HepG2 (cell line): ENCODE results near the gene RPS6KL1. TPM values are rescaled to one million over a fixed set of nuclear protein-coding genes. Genes with fewer than 3 reads are reported as not detected.

ENCODE experiments used
- ATAC-seq: fragments of 200-7000 bp; cut with Tn5 transposase; 3 replicates; pipeline ENCODE4 v1.9.1; 2020; ENCODE audit warnings: mild to moderate bottlenecking, moderate library complexity
- BruUV-seq: library from RNA; stranded (reverse); fragments of 400-500 nt; replicated peaks from 2 replicates; lab custom pipeline; 2021; lab: Mats Ljungman, UMichigan
- CTCF ChIA-PET: fragments of 300-600 bp; formaldehyde crosslinking; extraction: SDS; loops from one replicate; lab custom pipeline; 2021; ENCODE audit warnings: low total read pairs, inconsistent platforms, low intra/inter-chr PET ratio; lab: Yijun Ruan, JAX
- POLR2A ChIA-PET: fragments of 350-600 bp; sonication (Branson Sonifier 250); formaldehyde crosslinking; loops from one replicate; lab custom pipeline; 2020; ENCODE audit warnings: antibody characterized with exemption, inconsistent platforms; lab: Yijun Ruan, JAX
- DNase-seq: peaks from one replicate; pipeline ENCODE4 v3.0.0-alpha.2; 2015; ENCODE audit warnings: low spot score
- FAIRE-seq: peaks from 3 replicates; lab custom pipeline; 2011; peaks lifted over from hg19 to GRCh38; lab: Jason Lieb, UNC
- H2AFZ ChIP-seq: one replicate; pipeline ENCODE4 v1.6.1; 2011; ENCODE audit warnings: low read length, inconsistent platforms
- H3K27ac ChIP-seq: fragments of 300-600 bp; 3 replicates; pipeline ENCODE4 v1.8.0; 2011; ENCODE audit warnings: mixed run types, mild to moderate bottlenecking, mixed read lengths, low read length, inconsistent platforms; ENCODE audit not compliant: insufficient read depth; ENCODE audit errors: extremely low read length
- H3K27me3 ChIP-seq, 2 experiments: fragments of 200-600 bp in 1 of 2; 2 replicates in 1 of 2; 3 replicates in 1 of 2; pipeline versions ENCODE4 v1.6.0 to v1.8.0; 2011; ENCODE audit warnings: low read length in 2 of 2, mild to moderate bottlenecking in 2 of 2, moderate library complexity in 2 of 2, inconsistent platforms in 1 of 2; ENCODE audit not compliant: insufficient read depth in 2 of 2, control insufficient read depth in 1 of 2
- H3K36me3 ChIP-seq, 2 experiments: fragments of 200-600 bp in 1 of 2; replicated peaks in 1 of 2; 2 replicates in 1 of 2; 3 replicates in 1 of 2; pipeline versions ENCODE4 v1.5.1 to v1.8.0; 2011; ENCODE audit warnings: low read length in 2 of 2, inconsistent platforms in 1 of 2; ENCODE audit not compliant: insufficient read depth in 2 of 2, control insufficient read depth in 1 of 2
- H3K4me1 ChIP-seq: 2 replicates; pipeline ENCODE4 v1.5.1; 2012; ENCODE audit warnings: low read length, inconsistent platforms; ENCODE audit not compliant: insufficient read depth
- H3K4me2 ChIP-seq: 2 replicates; pipeline ENCODE4 v1.6.0; 2011; ENCODE audit warnings: low read depth, low read length, inconsistent platforms
- H3K4me3 ChIP-seq, 3 experiments: fragments of 200-600 bp in 1 of 3; sonication (generic), shearing (Covaris generic) in 1 of 3; replicated peaks in 1 of 3; 2 replicates each; pipeline ENCODE4 v1.5.1; 2011 to 2016; ENCODE audit warnings: low read length in 3 of 3, inconsistent platforms in 2 of 3, low read depth in 2 of 3, mild to moderate bottlenecking in 2 of 3, control low read depth in 1 of 3, mixed read lengths in 1 of 3; ENCODE audit not compliant: insufficient read depth in 1 of 3
- H3K79me2 ChIP-seq: one replicate; pipeline ENCODE4 v1.6.1; 2011; ENCODE audit warnings: low read length, inconsistent platforms; ENCODE audit not compliant: insufficient read depth
- H3K9ac ChIP-seq: 2 replicates; pipeline ENCODE4 v1.6.0; 2011; ENCODE audit warnings: mild to moderate bottlenecking, low read depth, low read length, inconsistent platforms; ENCODE audit not compliant: insufficient read depth
- H3K9me3 ChIP-seq: 2 replicates; pipeline ENCODE4 v1.5.1; 2012; ENCODE audit warnings: mild to moderate bottlenecking, low read length
- H4K20me1 ChIP-seq: 2 replicates; pipeline ENCODE4 v1.6.0; 2011; ENCODE audit warnings: inconsistent platforms, mild to moderate bottlenecking, low read length, moderate library complexity; ENCODE audit not compliant: insufficient read depth
- FOXO1 ChIP-seq: sonication (generic); formaldehyde crosslinking; IDR thresholded peaks from 2 replicates; pipeline ENCODE4 v1.4.0; 2020; ENCODE audit warnings: missing genetic modification reagents
- KAT2B ChIP-seq: fragments of 150-350 bp; IDR thresholded peaks from 2 replicates; pipeline ENCODE4 v1.6.1; 2014; ENCODE audit warnings: low read depth, low read length, borderline replicate concordance
- NR2F6 ChIP-seq, 2 experiments: IDR thresholded peaks; 2 replicates each; pipeline ENCODE4 v1.6.1; 2016; ENCODE audit warnings: antibody characterized with exemption in 1 of 2, mild to moderate bottlenecking in 1 of 2
- RFX5 ChIP-seq: IDR thresholded peaks from 2 replicates; pipeline ENCODE4 v1.6.1; 2011; ENCODE audit warnings: low read depth, low read length, improper control_type of control experiment
- ZNF30 ChIP-seq: sonication (generic); formaldehyde crosslinking; IDR thresholded peaks from 2 replicates; pipeline ENCODE4 v1.5.0; 2020; ENCODE audit warnings: mild to moderate bottlenecking, missing genetic modification reagents
- ZNF317 ChIP-seq: sonication (generic); formaldehyde crosslinking; IDR thresholded peaks from 2 replicates; pipeline ENCODE4 v1.5.0; 2020; ENCODE audit warnings: mild to moderate bottlenecking, missing genetic modification reagents
- ZNF766 ChIP-seq: sonication (generic); formaldehyde crosslinking; IDR thresholded peaks from 2 replicates; pipeline ENCODE4 v1.5.0; 2020; ENCODE audit warnings: missing genetic modification reagents, borderline replicate concordance
- WGBS: methylation state at CpG from one replicate; pipeline ENCODE4 v1.1.6; 2017; ENCODE audit warnings: low lambda C conversion rate; 5-methylcytosine and 5-hydroxymethylcytosine counted together
- in situ Hi-C: cut with HindIII; loops from 2 replicates; pipeline ENCODE4 v1.10.0; 2017; ENCODE audit warnings: low pct_unique_long_range_greater_than_20kb; ENCODE audit not compliant: extremely low pct_ligation_motif_present
- intact Hi-C: fragments of 100-400 bp; cut with micrococcal nuclease; formaldehyde crosslinking; loops from one replicate; pipeline ENCODE4 v1.10.0; 2022; ENCODE audit not compliant: unreplicated experiment
- polyA plus RNA-seq, 8 experiments: library from polyadenylated mRNA; depleted of rRNA in 3 of 8; stranded (reverse) in 7 of 8; unstranded in 1 of 8; fragments of >200 nt; fragmentation: Illumina TruSeq in 4 of 8; extraction: Trizol in 4 of 8; gene quantifications; 2 replicates each; pipeline versions ENCODE4 v1.2.1 to v1.2.3, GENCODE V29; 2011 to 2016; ENCODE audit warnings: low read depth in 4 of 8, missing spikeins in 1 of 8, mixed read lengths in 1 of 8; ENCODE audit not compliant: insufficient read depth in 1 of 8
- total RNA-seq, 5 experiments: library from RNA; depleted of rRNA; stranded (reverse); fragments of >200 nt; fragmentation: Illumina TruSeq; extraction: Trizol; gene quantifications; 2 replicates each; pipeline ENCODE4 v1.2.3, GENCODE V29; 2016; ENCODE audit warnings: low read depth in 1 of 5

RPS6KL1 gene
- total and polyA plus RNA-seq, 2 of the 13 experiments (the other 11 are each of a cell fraction or from before 2014, with no cell fraction given): 6.5 to 11.5 TPM

GRCh38 chr14:74963705-74964271 lies 40.7 kb upstream of the RPS6KL1 start:
- H3K4me3 ChIP-seq: no peak overlapping the region; a peak in 1 of 6 replicates
- H3K9me3 ChIP-seq: no peaks in the 10 kb centered on the region
- H4K20me1 ChIP-seq: no peaks in the 10 kb centered on the region
- H3K36me3 ChIP-seq: no peaks in the 10 kb centered on the region
- no peaks in the 10 kb centered on the region for H3K79me2 ChIP-seq
- no TSS peak for BruUV-seq
- H3K4me1 ChIP-seq: peaks cover 24% of the 10 kb centered on the region; the same call in 1 of the 2 replicates
- H3K27me3 ChIP-seq: peaks cover 3 to 32% of the 10 kb centered on the region in 2 experiments; a peak in 3 of 5 replicates
- 18% methylated on average over 7 of the region's 9 CpGs for WGBS
- in situ Hi-C loops: no loop called here
- no peak for DNase-seq
- peak overlapping the region; percentile 7; the same call in 1 of the 2 replicates for H3K9ac ChIP-seq
- intact Hi-C loops: no loop called here
- H2AFZ ChIP-seq: no peak overlapping the region
- TF ChIP-seq ZNF766 (no peak), RFX5 (no peak), ZNF317 (CRISPR knock-in tag) (peak; percentile 88)
- no peak for FAIRE-seq
- ChIA-PET CTCF (interaction anchor here (1.0 kb wide), 1 partner anchor 18 kb away, joined by 3 read pairs; no protein-coding TSS in a partner anchor), POLR2A (interaction anchor here (2.3 to 2.9 kb wide), 2 partner anchors 9 to 12 kb away, joined by 11 to 12 read pairs; partner anchors contain the start of gene PGF)
- peak; percentile 58 for ATAC-seq
- H3K4me2 ChIP-seq: peak overlapping the region; percentile 32; the same call in 1 of the 2 replicates
- no peak overlapping the region for H3K27ac ChIP-seq

- intact Hi-C loops (no loop called here), in situ Hi-C loops (no loop called here)
- Histone ChIP-seq H3K79me2 (no peaks in the 10 kb centered on the region), H3K27me3 (peaks cover 3 to 32% of the 10 kb centered on the region in 2 experiments; a peak in 3 of 5 replicates), H4K20me1 (no peaks in the 10 kb centered on the region), H2AFZ (no peak overlapping the region), H3K9me3 (no peaks in the 10 kb centered on the region), H3K9ac (peak overlapping the region; percentile 7; the same call in 1 of the 2 replicates), H3K4me1 (peaks cover 24% of the 10 kb centered on the region; the same call in 1 of the 2 replicates), H3K4me3 (no peak overlapping the region; a peak in 1 of 6 replicates), H3K4me2 (peak overlapping the region; percentile 32; the same call in 1 of the 2 replicates), H3K27ac (no peak overlapping the region), H3K36me3 (no peaks in the 10 kb centered on the region)
- CTCF ChIA-PET: interaction anchor here (1.0 kb wide), 1 partner anchor 18 kb away, joined by 3 read pairs; no protein-coding TSS in a partner anchor
- no peak for FAIRE-seq
- TF ChIP-seq NR2F6 (IDR thresholded peaks at IDR 0.05) (no peak), NR2F6 (CRISPR knock-in tag; IDR thresholded peaks at IDR 0.05) (no peak), FOXO1 (no peak), ZNF30 (CRISPR knock-in tag) (no peak), KAT2B (no peak)
- POLR2A ChIA-PET: interaction anchor here (2.3 to 2.9 kb wide), 2 partner anchors 9 to 12 kb away, joined by 11 to 12 read pairs; partner anchors contain the start of gene PGF
- WGBS: 12% methylated on average over 12 of the region's 12 CpGs
- DNase-seq: no peak
- peak; percentile 49 for ATAC-seq
- BruUV-seq: no TSS peak
Observed at GRCh38 chr14:74963178-74963704, 40.2 kb upstream of the RPS6KL1 start.
